NCI-H510A treated with DMSO at 0.1 percent for 48 hours (cell line): Measurements from ENCODE around the gene FAM217B.

ENCODE experiments used
- DNase-seq: peaks from one replicate; lab custom pipeline; 2025; lab: John Stamatoyannopoulos, UW

Gene FAM217B, protein sequence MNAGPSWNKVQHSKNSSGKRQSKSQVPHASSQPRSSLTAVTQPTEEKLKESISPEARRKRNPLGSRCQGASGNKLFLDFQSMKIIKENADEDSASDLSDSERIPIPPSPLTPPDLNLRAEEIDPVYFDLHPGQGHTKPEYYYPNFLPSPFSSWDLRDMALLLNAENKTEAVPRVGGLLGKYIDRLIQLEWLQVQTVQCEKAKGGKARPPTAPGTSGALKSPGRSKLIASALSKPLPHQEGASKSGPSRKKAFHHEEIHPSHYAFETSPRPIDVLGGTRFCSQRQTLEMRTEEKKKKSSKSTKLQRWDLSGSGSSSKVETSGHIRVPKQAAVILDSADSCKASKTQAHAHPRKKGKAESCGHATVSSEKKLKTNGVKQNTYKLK

DNA sequence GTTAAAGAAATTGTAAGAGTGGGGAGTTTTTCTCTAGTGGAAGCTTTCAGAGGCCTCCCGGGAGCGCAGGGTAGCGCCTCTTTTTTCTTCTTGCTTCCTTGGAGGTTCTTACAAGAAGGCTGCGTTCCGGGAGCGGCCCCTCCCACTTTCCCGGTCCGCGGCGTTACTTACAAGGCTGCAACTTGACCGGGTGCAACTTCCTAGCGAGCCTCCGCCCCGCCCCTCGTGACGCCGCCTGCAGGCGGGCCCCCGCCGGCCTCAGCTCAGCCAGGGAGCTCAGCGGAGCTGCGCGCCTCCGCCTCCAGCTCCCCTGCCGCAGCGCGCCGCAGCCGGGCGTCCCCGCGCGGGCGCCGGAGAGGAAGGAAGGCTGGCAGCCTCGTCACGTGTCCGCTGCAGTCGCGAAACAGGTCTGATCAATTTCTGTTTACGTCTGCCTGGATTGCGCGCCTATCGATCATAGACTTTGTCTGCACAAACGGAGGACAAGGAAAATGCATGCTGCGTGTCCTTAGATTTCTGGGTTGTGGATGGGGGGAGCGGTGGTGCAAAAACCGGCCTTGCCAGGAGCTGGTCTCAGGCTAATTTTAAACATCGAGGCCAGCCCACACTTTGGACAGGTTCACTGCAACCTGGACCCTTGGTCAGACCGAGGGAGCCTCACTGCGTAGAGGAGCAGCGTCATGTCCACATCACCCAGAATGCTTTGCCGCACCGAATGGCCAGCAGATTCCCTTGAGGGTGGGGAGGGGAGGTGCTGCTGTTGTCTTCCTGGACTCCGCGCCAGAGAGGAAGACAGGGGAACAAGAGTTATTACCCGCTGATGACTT, at the start of gene FAM217B, which contains the start of gene PPP1R3D:
Gene FAM217B, plus strand, starts transcription at position 261 of the 827 bp plus-strand sequence. CDS start 3,555 bp downstream, outside the sequence.
Gene PPP1R3D, minus strand, starts transcription at position 177 of the 827 bp plus-strand sequence. CDS start 374 bp downstream, outside the sequence.
- DNase-seq, result peak; percentile 89

DNA sequence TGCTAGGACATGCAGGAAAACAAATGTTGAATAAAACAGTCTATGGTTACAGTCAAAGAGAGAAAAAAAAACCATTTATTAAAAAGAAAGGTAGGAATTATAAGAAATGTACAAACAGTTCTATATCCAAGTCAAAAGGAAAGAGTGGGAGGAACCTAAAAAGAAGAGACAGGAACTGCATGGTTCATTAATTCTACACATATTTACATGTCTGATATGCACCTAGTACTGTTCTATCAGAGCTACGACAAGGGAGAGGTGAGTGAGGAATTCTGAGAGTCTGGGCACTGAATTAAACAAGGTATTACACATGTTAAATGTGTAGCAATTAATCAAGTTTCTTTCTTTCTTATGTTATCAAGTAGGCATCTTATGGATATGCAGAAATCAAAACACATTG, 48.6 kb upstream of the FAM217B start:
- DNase-seq, result no peak

DNA sequence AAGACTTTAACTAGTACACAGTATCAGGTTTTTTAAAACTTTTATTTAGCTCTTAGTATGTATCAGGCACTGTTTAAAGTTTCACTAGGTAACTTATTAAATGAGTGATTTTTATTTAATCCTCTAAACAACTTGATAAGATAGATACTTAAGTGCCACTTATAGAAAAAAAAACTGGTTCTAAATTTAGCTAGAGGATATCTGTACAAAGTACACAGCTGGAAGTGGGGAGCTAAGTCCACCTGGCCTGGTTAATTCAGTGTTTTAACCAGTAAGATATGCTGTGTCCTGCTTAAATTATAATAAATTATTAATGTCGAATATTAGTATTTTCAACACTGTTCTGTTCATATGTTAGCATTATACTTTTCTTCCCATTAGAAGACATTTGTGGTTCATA, 44.3 kb upstream of the FAM217B start:
- no peak for DNase-seq

DNA sequence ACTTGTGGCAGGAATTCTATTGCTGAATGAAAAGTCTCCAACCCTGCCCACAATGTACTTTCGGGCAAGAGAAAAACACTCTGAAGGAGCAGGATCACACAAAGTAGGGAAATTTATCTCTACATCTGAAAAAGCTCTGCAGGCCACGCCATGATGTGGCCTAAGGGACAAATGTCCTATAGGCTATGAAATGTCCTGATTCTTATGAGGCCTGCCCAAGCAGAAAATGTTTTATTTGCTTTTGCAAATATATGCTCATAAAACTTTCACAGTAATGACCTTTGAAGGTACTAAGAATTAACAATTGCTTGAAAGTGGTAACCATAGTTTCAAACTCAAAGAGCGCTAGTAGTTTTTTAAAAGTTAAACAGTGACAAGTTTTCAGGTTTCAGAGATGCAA, 37.7 kb upstream of the FAM217B start:
- no peak for DNase-seq

DNA sequence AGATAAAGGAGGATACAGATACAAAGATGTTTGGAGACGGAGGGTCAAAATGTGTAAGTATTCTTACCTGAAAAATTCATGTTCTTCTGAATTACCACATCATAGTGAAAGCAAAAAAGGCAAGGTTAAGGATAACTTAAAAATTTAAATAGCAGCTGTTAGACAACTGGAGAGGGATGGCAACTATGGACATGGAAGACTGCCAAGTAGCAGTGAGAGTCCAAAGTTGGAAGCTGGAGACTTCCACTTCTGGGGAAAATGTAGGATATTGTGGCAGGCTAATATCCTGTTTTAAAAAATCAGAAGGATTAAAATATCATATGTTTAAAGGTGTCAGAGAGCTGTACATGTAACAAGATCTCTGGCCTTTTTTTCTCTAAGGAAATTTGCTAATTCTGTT, 36.6 kb upstream of the FAM217B start:
- no peak for DNase-seq

DNA sequence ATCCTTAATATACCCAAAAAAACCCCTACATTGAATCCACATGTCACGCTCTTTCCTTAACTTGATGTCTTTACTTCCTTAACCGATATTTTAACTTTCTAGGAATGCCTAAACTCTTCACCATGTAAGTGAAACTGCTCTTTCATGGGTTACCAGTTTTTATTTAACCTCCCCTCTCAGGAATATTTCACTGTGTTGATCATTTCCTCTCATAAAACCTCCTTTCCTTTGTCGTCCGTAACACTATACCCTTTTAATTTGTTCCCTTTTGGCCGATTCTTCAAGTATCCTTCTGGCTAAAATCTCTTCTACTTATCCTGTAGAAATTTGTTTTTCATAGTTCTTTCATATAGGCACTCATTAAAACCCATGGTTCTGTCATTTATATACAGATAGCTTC, 31.3 kb upstream of the FAM217B start:
- DNase-seq, result no peak

DNA sequence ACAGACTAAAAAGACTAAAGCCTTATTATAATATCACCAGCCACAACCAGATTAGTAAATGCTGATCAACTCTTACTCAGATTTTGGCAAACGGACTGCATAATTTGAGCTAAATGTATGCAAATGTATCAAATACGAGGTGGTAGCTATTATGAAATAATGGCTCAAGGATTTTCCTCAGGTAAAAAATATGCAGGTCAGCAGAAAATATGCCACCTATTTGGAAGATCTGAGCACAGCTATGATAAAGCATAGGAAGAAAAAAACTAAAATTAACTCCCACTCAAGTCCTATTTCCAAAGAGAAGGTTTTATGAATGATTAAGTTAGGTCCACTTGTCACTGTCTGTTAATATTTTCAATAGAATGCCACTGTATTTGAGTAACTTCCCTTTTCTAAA, 29.1 kb upstream of the FAM217B start:
- DNase-seq, result no peak

DNA sequence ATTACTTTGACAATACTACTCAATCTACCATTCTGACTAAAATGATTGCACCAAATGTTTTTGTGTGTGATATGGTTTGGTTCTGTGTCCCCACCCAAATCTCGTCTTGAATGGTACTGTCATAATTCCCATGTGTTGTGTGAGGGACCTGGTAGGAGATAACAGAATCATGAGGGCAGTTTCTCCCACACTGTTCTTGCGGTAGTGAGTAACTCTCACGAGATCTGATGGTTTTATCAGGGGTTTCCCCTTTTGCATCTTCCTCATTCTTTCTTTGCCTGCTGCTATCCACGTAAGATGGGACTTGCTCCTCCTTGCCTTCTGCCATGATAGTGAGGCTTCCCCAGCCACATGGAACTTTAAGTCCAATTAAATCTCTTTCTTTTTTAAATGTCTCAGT, 27.6 kb upstream of the FAM217B start:
- no peak for DNase-seq

DNA sequence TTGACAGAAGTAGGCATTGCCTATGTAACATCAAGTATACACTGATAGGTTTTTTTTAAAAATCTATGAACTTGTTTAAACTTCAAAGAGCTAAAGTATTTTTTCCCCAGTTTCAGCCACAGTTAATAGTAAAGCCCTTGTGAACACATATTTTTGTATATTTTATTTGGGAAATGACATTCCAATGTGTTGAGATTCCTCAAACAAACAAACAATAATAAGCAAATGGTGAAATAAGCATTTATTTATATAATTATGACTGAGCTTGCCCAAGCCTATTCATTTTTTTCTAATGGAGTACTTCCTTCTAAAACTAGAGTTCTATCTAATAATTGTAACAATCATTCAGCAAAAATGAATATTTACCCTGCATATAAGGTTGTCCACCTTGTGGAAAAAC, 19.2 kb upstream of the FAM217B start:
- DNase-seq, result no peak

DNA sequence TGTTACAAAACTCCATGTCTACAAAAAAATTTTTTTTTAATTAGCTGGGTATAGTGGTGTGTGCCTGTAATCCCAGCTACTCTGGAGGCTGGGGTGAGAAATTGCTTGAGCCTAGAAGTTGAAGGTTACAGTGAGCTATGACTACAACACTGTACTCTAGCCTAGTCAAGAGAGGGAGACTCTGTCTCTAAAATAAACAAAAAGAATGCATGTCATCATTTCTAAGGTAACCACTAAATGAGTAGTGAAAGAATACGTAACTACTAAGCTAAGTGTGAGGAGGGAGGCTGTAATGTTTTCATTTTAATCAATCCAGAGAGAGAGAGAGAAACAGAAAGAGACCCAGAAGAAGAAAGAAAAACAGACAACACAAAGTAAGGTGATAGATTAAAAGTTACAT, 16.7 kb upstream of the FAM217B start:
- no peak for DNase-seq

DNA sequence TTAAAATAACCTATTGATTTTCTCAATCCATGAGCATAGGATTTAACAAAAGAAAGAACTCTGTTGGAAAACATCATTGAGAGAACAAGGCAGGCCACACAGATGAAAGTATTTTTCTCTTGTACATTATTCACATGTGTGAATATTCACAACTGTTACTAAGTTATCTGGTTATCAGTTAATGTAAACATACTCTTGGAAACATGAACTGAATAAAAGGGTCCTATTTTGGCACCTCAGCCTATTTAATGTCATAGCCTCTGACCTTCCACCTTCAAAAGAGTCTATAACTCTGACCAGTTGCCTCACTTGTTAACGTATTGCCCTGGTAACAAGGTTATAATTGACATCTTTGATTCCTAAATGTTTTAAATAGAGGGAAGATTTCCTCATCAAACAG, 14.8 kb upstream of the FAM217B start:
- no peak for DNase-seq

DNA sequence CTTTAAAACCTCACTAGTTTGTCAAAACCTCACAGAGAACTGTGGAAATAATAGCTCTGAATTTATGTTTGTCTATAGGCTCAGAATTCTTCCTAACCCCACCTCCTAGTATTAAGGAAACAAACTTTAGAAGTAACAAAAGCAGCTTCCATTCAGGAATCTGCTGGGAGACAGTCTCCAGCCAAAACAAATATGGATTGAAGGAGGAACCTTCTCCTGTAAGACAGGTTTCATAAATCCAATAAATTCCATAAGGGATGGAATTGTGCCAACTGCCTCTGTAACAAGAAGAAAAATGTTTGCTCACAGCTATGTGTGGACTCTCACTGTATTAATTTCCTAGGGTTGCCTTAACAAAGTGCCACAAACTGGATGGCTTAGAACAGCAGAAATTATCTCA, 14.3 kb upstream of the FAM217B start:
- no peak for DNase-seq

DNA sequence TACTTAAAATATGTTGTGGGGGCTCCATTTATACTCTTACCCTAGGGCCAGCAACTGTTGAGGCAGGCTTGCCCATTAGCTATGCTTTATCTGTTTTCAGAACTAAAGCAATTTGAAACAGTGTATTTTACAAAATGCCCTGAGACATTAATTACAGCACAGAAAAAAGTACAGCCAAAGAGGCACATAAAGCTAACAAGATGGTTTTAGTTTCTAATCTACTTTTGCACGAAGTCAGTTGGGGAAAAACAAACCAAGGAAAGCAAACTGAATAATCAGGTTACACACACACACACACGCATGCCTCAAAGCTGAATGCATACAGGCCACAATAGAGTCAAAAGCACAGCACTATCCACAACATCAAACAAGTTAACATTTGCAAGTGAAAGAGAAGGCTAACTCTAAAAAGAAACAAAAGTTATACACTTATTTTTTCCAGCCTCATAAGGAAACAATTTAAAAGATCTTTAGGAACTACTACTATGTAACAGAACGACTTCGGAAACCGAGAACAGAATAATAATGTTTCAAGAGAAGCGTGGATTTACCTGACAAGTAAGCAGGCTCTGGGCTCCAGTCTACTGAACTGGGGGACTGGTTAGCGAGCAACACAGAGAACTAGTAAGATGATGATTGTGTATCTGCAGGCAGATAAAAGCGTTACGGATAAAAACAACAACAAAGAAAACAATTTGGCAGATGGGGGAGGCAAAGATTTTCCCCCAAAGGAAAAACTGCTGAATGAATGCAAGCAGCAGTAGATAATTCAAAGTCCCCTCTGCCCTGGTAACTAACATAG, 8.5 kb upstream of the FAM217B start:
- DNase-seq, result no peak

DNA sequence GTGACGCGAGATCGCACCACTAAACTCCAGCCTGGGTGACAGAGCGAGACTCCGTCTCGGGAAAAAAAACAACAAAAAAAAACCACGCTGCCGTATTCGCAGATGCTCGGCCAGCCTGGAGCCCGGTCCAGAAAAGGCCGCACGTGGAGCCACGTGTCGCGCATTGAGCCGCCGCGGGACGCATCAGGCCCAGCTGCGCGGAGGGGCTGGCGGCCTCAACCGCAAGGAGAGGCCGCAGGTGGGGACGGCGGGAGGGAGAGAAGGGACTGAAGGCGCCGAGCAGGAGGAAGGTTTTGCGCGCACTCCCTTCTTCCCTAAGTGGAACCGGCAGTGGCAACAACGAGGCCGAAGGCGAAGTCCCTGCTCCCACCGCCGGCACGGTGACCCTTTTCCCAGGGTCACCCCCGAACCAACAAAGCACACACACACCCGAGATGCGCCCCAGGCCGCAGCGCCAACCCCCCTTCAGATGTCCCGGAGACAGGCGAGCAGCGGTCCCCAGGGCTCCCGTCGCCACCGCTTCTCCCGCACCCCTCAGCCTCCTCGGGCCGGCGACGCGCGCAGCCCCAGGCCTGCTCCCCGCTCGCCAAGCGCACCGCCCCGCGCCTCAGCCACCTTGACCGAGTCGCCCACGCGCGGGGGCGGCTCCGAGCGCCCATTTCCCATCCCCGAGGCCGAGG, 7.4 kb upstream of the FAM217B start:
- DNase-seq, result no peak

DNA sequence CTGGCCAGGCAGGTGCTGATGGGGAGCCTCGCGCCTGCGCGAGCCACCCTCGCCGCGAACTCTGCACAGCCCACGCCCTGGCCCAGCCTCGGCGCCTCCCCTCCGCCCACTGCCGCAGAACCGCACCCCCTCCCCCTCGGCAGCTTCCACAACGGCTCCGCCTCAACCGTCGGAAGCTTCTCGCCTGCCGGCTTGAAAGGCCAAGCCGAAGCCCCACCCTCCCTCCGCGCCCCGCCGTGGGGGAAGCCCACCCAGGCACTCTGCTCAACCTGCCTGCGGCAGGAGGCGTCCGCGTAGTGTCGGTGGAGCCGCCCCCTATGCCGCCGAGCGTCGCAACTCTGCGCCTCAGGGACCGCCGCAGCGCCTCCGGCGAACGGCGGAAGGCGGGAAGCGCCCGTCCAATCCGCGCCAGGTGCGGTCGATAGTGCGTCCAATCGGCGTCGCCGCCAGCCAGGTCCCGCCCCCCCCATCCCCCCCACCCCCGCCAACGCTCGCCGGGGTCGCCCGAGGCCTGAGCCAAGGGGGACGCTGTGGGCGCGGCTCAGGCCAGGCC, 6.8 kb upstream of the FAM217B start, which contains the start of gene SYCP2:
Gene SYCP2, minus strand, starts transcription at position 342 of the 553 bp plus-strand sequence. CDS start 11,224 bp downstream, outside the sequence.
- peak; percentile 16 for DNase-seq

DNA sequence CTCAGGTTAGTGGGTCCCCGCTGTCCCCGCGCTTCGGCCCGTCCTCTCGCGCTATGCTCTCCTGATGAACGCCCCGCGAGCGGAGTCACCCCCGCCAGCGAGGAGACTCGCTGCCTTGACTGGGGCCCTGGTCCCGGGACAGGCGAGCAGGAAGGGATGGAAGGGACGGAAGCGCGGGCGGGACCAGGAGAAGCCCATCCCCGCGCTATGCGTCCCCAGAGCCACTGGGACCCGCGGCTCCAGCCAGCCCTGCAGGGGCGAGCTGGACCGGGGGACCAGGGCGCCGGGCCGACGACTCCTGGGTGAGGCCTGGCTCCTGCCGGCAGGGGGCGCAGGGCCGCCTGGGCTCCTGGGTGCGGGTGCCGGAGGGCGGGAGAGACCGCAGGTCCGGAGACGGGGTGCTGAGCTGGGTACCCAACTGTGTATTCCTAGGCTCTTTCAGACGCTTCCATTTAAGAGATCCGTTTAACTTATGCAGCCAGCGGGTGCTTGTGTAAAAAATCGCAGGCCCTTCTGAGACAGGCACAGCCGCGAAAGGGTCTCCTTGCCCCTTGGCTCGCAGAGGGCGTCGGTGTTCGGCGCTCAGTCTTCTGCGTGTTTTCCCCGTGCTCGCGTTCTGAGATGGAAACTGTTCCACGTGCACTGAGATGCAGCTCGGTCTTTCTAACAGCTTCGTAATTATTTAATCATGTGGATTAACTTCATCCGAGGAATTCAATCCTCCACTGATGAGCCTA, 6.2 kb upstream of the FAM217B start:
- DNase-seq, result peak; percentile 65

DNA sequence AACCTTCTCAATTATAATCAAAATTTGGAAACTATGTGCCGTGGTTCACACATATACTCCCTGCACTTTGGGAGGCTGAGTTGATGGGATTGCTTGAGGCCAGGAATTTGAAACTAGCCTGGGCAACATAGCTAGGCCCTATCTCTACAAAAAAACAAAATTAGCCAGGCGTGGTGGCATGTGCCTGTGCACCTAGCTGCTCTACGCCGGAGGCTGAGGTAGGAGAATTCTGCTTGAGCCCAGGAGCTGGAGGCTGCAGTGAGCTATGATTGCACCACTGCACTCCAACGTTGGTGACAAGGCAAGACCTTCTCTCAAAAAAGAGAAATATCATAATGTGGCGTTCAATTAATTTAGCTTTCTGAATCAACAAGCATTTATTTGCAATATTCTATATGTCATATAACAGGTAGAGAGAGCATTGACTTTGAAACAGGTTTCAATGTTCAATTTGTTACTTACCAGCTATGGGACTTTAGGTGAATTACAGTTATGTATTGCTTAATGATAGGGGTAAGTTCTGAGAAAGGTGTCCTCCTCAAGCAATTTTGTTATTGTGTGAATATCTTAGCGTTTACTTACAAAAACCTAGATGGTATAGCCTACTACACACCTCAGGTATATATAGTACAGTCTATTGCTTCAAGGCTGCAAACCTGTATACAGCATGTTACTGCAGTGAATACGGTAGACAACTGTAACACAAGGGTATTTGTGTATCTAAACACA, 4.6 kb upstream of the FAM217B start:
- no peak for DNase-seq

DNA sequence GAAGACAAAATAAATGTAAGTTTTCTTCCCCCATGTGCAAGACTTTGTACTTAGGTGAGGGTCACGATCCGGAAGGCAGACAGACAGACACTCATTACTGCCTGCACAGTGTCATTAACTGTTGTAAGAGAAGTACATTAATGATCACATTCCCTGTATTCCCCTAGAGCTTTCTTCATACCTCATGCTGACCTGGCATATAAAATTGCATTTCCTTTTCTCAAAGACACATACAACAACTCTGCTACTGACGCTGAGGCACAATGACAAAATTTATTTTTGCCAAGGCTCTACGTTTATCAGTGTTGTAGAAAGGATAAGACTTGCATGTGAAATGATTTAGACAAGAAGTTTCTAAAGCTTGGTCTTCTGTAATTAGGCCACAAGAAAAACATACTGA, 3.8 kb upstream of the FAM217B start:
- no peak for DNase-seq

DNA sequence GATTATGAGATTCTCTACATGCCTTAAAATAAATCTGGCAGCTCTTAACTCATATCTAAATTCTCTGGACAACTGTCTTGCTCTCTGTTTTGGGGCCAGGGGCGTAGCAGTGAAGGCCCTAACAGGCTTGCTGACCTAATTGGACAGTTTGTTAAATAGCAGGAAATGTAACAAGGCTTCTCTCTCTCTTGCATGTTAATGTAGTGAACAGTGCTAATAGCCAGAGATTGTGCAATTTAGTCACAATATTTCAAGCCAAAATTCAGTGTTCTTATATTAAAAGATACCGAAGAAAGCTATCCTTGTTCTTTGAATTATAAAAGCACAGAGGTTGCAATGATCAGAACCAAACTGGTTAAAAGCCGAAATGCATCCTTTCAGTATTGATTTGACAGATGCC, 3.0 kb upstream of the FAM217B start:
- no peak for DNase-seq

DNA sequence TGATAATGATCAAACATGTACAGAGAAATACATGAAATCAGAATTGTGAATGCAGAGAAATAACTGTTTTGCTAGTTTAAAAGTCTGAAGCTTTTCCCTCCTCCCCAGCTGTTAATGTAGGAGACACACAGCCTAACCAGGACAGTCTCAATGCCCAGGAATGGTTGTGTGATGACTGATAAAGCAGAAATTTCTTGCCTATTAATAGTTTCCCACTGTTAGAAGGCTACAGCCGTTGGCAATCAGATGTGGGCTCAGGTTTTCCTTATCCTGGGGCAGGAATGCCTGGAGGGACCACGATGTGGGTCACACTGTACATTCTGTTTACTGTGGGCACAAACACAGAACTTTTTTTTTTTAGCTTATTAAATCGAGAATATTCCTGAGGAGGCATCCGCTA, 2.0 kb upstream of the FAM217B start:
- no peak for DNase-seq
